Activated B cell treated with CpG ODN at 0.5 μM for 24 hours (primary cell): ENCODE data around the gene FZD2. TPM values are rescaled to one million over a fixed set of nuclear protein-coding genes. Genes with fewer than 3 reads are reported as not detected.

Source experiments
- ATAC-seq: fragments of 200-7000 bp; cut with Tn5 transposase; one replicate; pipeline ENCODE4 v1.10.0; 2021; ENCODE audit warnings: low read depth, mild to moderate bottlenecking, moderate library complexity
- CTCF ChIA-PET: fragments of 350-600 bp; sonication (Branson Sonifier 250); formaldehyde crosslinking; loops from one replicate; lab custom pipeline; 2021; ENCODE audit warnings: antibody characterized with exemption; lab: Charles Lee
- POLR2A ChIA-PET: fragments of 350-600 bp; sonication (Branson Sonifier 250); formaldehyde crosslinking; loops from one replicate; lab custom pipeline; 2021; ENCODE audit warnings: antibody characterized with exemption; lab: Charles Lee
- DNase-seq: peaks from one replicate; pipeline ENCODE4 v3.0.0; 2022
- H3K27ac Mint-ChIP-seq: one replicate; pipeline ENCODE4 v1.8.0; 2020; ENCODE audit warnings: mixed read lengths
- H3K27me3 Mint-ChIP-seq: one replicate; pipeline ENCODE4 v1.8.0; 2021; ENCODE audit warnings: mixed read lengths
- H3K36me3 Mint-ChIP-seq: one replicate; pipeline ENCODE4 v1.8.0; 2021; ENCODE audit warnings: low read depth, mixed read lengths
- H3K4me1 Mint-ChIP-seq: one replicate; pipeline ENCODE4 v1.8.0; 2021; ENCODE audit warnings: mixed read lengths
- H3K4me3 Mint-ChIP-seq: one replicate; pipeline ENCODE4 v1.8.0; 2020; ENCODE audit warnings: mild to moderate bottlenecking, mixed read lengths
- H3K9me3 Mint-ChIP-seq: one replicate; pipeline ENCODE4 v1.8.0; 2020; ENCODE audit warnings: mixed read lengths
- intact Hi-C: fragments of 100-400 bp; cut with micrococcal nuclease; formaldehyde crosslinking; loops from one replicate; pipeline ENCODE4 v1.15.1; 2024
- total RNA-seq: library from RNA; stranded (reverse); gene quantifications from 2 replicates; pipeline ENCODE4 v1.2.3, GENCODE V29; 2022
- TF ChIP-seq, protein P1 (sequence below): fragments of 200-600 bp; IDR thresholded peaks from one replicate; pipeline ENCODE4 v1.8.0; 2022; ENCODE audit warnings: antibody characterized with exemption, mild to moderate bottlenecking

The FZD2 gene
- total RNA-seq, 1 donor from 2014 or later, result 0.91 TPM

DNA sequence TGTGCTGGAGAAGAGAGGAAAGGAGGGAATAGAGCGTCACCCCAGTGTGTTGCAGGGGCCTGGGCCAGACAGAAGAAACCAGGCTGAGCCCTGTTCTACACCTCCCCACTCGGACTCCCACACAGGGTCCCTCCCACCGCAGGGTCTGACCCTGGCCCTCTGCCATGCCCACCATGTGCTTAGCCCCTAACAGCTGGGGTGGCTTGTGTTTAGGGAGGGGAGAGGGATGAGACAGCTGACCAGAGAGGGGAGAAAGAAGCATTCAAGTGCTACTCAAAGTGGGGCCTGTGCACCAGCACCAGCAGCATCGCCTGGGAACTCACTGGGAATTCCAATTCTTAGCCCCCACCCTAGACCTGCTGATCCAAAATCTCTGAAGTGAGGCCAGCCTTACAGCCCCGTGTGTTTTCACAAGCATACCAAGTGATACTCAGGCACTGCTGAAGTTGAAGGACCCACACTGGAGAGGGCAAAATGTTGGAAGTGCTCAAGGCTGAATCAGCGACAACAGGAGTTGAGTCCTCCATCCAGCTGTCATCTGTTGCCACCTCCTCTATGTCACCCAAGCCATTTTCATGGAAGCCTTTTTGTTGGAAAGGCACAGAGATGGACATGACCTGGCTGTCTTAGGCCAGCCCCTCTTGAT is 47.0 kb downstream of the FZD2 start:
- no peaks in the 10 kb centered on the region for H3K4me1 Mint-ChIP-seq
- CTCF ChIA-PET, result no interaction called here
- POLR2A ChIA-PET, result interaction anchor here (0.7 kb wide), 1 partner anchor 14 kb away, joined by 5 read pairs; no protein-coding TSS in a partner anchor
- H3K36me3 Mint-ChIP-seq, result no peaks in the 10 kb centered on the region
- H3K4me3 Mint-ChIP-seq, result no peak overlapping the region
- intact Hi-C loops, result no loop called here
- TF ChIP-seq, protein P1, sequence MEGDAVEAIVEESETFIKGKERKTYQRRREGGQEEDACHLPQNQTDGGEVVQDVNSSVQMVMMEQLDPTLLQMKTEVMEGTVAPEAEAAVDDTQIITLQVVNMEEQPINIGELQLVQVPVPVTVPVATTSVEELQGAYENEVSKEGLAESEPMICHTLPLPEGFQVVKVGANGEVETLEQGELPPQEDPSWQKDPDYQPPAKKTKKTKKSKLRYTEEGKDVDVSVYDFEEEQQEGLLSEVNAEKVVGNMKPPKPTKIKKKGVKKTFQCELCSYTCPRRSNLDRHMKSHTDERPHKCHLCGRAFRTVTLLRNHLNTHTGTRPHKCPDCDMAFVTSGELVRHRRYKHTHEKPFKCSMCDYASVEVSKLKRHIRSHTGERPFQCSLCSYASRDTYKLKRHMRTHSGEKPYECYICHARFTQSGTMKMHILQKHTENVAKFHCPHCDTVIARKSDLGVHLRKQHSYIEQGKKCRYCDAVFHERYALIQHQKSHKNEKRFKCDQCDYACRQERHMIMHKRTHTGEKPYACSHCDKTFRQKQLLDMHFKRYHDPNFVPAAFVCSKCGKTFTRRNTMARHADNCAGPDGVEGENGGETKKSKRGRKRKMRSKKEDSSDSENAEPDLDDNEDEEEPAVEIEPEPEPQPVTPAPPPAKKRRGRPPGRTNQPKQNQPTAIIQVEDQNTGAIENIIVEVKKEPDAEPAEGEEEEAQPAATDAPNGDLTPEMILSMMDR, result no peak
- ATAC-seq (no peak), DNase-seq (no peak)
- no peaks in the 10 kb centered on the region for H3K9me3 Mint-ChIP-seq
- H3K27ac Mint-ChIP-seq, result no peak overlapping the region
- H3K27me3 Mint-ChIP-seq, result peaks cover 12% of the 10 kb centered on the region

DNA sequence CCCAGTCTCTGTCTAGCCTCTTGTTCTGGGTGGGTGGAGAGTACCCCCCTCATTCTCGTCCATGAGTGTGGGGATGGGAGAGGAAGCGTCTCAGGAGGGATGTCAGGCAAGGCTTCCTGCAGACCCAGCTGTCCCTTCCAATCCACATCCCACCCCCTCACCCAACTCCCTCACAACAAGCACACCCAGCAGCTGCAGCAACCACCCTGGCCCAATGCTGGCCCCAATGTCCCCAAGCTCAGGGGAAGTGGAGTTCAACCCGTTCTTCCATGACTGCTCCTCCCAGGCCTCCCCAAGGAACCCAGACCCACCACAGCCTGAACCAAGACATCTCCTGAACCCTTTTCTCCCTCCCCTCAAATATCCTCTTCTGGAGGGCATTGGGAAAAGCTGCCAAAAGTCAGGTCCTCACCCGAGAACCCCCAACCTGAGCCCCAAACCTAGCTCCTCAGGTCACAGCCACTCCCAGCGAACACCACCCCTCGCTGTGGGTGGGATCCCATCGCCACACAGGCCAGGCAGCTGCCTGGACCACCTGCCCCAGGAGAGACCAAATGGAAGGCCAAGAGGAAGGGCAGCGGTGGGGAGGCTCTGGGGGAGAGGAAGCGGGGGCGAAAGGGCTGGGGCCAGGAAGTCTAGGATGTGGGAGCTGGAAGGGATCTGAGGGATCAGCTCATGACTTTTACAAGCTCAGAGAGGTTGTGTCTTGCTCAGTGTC is 47.6 kb downstream of the FZD2 start:
- POLR2A ChIA-PET, result no interaction called here
- CTCF ChIA-PET, result no interaction called here

DNA sequence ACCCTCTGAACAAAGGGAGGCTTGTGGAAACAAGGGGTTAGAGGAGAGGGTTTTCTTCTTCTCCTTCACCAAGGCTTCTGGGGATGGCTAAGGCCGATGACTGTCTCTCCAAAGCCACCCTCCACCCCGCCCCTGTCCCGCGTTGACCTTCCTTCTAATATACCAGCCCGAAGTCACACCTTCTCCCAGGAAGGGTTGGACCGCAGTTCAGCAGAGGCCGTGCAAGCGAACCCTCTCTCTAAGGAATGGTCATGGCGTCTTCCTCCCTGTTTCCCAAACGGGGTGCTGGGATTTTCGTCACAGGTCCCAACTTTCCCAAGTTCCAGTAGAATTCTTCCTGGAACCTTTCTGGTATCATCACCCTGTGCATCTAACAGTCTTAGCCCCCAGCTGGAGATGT is 49.4 kb downstream of the FZD2 start:
- Mint-ChIP-seq H3K27me3 (peaks cover 14% of the 10 kb centered on the region), H3K27ac (no peak overlapping the region), H3K9me3 (no peaks in the 10 kb centered on the region), H3K4me1 (no peaks in the 10 kb centered on the region), H3K4me3 (no peak overlapping the region), H3K36me3 (no peaks in the 10 kb centered on the region)
- TF ChIP-seq, protein P1, result no peak
- ChIA-PET CTCF (no interaction called here), POLR2A (no interaction called here)
- DNase-seq (no peak), ATAC-seq (no peak)
- intact Hi-C loops, result no loop called here

More for the DNA sequence above, 47.6 kb downstream of the FZD2 start:
- no peak overlapping the region for H3K4me3 Mint-ChIP-seq
- DNase-seq, result no peak
- H3K36me3 Mint-ChIP-seq, result no peaks in the 10 kb centered on the region
- TF ChIP-seq, protein P1, result no peak
- ATAC-seq, result no peak
- peaks cover 13% of the 10 kb centered on the region for H3K27me3 Mint-ChIP-seq
- no peaks in the 10 kb centered on the region for H3K4me1 Mint-ChIP-seq
- H3K9me3 Mint-ChIP-seq, result no peaks in the 10 kb centered on the region
- intact Hi-C loops, result no loop called here
- no peak overlapping the region for H3K27ac Mint-ChIP-seq

DNA sequence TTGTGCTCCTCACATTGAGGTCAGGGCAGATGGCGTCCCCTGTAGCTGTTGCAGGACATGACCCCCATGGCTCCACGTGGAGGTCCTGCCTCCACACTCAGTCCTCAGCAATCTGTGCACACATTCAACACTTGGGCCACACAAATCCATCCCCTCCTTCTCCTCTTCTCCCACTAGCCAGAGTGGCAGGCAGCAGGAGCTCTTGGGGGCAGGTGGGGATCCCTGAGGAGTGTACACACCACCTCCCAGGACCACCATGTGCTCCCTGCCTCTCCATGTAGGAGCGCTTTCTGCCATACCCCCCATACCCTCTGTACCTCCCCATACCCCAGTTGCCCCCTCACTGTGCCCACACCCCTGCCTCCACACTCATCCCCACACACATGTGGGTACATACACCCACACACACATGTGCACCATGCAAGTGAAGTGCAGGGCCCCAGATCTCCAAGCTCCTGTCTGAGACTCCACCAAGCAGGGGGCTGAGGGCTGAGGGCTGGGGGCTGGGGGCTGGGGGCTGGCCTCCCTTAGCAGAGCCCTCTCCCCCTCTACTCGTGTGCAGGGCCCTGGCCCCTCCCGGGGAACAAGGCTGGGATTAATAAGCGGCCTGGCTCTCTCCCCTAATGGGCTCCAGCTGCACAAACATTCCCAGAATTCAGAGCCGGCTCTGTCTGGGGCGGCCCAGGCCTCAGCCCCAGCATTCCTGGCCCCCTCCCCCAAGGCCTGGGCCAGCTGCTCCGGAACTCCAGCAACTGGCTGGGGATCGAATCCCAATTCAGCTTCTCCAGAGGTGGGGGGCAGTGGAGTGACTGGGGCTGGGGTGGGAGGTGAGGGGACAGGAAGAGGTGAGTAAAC is 50.8 kb downstream of the FZD2 start:
- POLR2A ChIA-PET, result no interaction called here
- TF ChIP-seq, protein P1, result no peak

More for the DNA sequence above, 50.8 kb downstream of the FZD2 start:
- H3K4me1 Mint-ChIP-seq, result no peaks in the 10 kb centered on the region
- no peak overlapping the region for H3K4me3 Mint-ChIP-seq
- H3K27ac Mint-ChIP-seq, result no peak overlapping the region
- H3K27me3 Mint-ChIP-seq, result peaks cover 18% of the 10 kb centered on the region
- no peak for DNase-seq
- no peak for ATAC-seq
- H3K36me3 Mint-ChIP-seq, result no peaks in the 10 kb centered on the region
- intact Hi-C loops, result no loop called here
- no peaks in the 10 kb centered on the region for H3K9me3 Mint-ChIP-seq
- CTCF ChIA-PET, result no interaction called here
